ENCODE measurements around the gene MCCC1.
"Not testable (repeated sequence)": the region's sequence is repeated elsewhere in the genome, so short reads cannot be mapped to it uniquely, and the experiment has no call there.

MCCC1 gene

GRCh38 chr3:183099026-183099837 lies at the start of gene MCCC1:
TSS of gene MCCC1 (minus strand) at chr3:183099496. CDS start at chr3:183099440, 56 bp downstream.
- peak; percentile 96 for DNase-seq (ENCODE audit: low read depth)

DNA sequence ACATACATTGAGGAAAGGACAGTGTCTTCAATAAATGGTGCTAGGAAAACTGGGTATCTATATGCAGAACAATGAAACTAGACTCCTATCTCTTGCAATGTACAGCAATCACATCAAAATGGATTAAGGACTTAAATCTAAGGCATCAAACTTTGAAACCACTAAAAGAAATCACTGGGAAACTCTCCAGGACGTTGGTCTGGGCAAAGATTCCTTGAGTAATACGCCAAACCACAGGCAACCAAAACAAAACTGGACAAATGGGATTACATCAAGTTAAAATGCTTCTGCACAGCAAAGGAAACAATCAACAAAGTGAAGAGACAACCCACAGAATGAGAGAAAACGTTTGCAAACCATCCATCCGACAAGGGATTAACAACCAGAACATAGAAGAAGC lies 48.8 kb upstream of the MCCC1 start:
- no peak for DNase-seq (ENCODE audit: low read depth)

- no peak for DNase-seq (ENCODE audit: low read depth)
These were observed 45.1 kb upstream of the MCCC1 start for GRCh38 chr3:183144363-183144762.

- no peak for DNase-seq (ENCODE audit: low read depth)
These were observed 42.9 kb upstream of the MCCC1 start for GRCh38 chr3:183142199-183142598.

DNA sequence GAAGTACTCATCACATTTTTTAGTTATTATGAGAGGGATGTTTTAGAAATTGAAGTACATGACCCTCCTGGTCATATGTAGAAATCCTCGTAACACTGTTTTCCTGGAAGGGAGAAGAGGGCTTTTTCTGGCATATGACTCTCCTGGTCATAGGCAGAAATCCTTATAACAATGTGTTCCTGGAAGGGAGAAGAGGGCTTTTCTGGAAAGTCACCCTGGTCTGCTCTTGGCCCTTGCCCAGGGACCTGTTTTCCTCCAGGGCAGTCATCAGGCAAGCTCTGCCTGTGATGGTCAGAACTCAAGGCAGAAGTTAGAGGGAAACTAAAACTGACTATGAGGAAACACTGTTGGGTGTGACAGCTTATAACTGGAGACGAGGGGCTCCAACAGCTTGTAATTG lies 35.5 kb upstream of the MCCC1 start:
- DNase-seq (ENCODE audit: low read depth), result no peak

DNA sequence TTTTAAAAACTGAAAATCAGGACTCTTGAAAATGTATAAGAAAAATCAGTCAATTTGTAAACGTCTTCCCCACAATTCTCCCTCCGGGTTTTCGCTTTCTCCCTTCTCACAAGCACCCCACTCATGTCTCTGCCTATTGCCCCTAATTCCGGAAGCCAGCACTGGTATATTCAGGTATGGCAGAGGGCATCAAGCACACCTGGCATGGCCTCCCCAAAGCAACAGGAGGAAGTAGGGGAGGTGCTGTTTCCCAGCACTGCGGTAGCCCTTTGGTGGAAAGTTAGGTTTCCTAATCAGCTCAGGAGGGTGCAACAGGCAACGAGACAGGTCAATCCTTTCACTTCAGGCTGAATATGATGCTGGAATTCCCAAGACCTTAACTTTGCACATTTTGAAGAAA lies 33.1 kb upstream of the MCCC1 start:
- no peak for DNase-seq (ENCODE audit: low read depth)

- DNase-seq (ENCODE audit: low read depth), result no peak
These were observed 32.4 kb upstream of the MCCC1 start for GRCh38 chr3:183131735-183132134.

DNA sequence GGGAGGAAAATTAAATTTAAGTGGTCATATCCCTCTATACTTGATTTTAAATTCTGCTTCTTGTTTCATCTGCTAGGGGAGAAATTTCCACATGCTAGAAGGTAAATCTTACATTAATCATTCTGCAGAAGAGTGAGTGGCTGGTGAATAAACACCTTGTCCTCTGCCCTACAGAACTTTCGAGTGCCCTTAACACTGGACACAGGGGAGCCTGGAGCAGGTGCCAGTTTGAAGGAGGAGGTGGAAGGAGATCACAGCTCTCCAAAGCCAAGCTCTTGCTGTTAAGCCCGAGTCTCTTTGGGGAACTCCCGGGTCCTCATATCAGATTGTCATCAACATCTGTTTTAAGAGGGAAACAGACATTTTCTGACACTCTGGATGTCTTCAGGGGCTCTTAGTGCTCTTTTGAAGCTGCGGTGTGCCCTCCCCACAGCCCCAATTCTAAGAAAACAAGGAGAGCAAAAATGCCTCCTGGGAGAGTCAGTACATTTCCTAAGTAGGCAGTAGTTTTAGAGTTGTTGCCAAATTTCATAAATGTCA lies 32.0 kb upstream of the MCCC1 start:
- DNase-seq (ENCODE audit: low read depth), result no peak

DNA sequence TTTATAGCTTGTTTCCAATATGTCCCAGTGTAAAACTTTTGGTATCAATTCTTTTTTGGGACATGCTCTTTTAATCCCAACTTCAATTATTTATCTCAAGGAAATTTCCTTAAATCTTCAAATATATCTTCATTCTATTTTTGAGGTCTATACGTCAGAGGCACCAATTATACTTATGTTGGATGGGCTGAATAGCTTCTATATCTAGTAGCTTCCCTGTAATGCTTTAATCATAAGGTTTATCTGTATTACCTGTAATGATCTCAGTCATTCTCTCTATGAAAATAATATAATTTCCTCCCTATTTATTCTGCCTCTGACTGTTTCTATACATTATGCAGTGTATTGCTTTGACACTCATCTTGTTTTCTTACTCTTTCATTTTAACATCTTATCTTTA lies 29.9 kb upstream of the MCCC1 start:
- DNase-seq (ENCODE audit: low read depth), result no peak

GRCh38 chr3:183128709-183129108 lies 29.4 kb upstream of the MCCC1 start:
- no peak for DNase-seq (ENCODE audit: low read depth)

- no peak for DNase-seq (ENCODE audit: low read depth)
These were observed 24.6 kb upstream of the MCCC1 start for GRCh38 chr3:183123891-183124290.

DNA sequence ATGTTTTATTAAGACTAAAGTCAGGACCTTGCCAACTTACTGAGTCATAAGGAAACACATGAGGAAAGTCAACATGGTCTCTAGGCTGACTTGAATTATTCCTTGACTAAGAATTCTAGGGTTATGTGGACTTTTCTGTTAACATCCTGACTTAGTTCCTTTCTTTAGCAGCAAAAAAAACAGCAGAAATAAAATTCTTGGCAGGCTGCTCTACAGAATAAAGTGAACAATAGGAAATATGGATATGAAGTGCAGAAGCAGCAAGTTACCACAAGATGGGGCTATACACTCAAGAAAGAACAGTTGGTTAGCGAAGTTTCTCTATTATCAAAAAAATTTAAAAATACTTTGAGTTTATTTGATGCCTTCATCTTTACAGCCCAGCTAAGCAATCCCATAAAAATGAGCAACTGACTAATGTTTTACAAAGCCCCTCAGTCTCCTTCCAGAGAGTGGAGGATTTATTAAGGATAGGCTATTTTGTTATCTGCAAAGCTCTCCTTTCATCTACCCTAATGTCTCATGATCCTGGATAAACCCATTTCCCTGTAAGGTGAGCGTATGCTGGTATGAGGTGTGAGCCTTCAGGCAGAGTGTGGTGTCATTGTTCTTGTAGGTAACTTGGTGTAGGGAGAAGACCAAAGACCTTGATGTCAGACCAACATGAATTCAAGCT lies 23.1 kb upstream of the MCCC1 start:
- no peak for DNase-seq (ENCODE audit: low read depth)

GRCh38 chr3:183120538-183121215 lies 21.4 kb upstream of the MCCC1 start:
- DNase-seq (ENCODE audit: low read depth), result no peak

GRCh38 chr3:183117056-183117455 lies 17.8 kb upstream of the MCCC1 start:
- DNase-seq (ENCODE audit: low read depth), result no peak

DNA sequence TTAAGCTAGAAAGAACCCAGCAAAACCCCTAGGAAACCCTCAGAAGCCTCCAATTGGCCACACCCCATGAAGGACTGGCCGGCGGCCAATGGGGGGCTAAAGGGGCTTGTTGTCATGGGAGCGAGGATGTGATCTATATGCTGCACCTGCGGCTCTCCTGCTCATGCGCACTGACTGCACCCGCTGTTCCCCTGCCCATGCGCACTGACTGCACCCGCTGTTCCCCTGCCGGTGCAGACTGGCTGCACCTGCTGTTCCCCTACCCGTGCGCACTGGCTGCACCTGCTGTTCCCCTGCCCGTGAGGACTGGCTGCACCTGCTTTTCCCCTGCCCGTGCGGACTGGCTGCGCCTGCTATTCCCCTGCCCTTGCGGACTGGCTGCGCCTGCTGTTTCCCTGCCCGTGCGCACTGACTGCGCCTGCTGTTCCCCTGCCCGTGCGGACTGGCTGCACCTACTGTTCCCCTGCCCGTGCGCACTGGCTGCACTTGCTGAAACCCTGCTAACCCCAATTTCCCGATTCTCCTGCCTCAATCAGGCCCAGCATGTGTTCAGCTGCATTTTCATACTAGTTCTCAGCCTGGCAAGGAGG lies 16.8 kb upstream of the MCCC1 start:
- peak; percentile 22 for DNase-seq (ENCODE audit: low read depth)

DNA sequence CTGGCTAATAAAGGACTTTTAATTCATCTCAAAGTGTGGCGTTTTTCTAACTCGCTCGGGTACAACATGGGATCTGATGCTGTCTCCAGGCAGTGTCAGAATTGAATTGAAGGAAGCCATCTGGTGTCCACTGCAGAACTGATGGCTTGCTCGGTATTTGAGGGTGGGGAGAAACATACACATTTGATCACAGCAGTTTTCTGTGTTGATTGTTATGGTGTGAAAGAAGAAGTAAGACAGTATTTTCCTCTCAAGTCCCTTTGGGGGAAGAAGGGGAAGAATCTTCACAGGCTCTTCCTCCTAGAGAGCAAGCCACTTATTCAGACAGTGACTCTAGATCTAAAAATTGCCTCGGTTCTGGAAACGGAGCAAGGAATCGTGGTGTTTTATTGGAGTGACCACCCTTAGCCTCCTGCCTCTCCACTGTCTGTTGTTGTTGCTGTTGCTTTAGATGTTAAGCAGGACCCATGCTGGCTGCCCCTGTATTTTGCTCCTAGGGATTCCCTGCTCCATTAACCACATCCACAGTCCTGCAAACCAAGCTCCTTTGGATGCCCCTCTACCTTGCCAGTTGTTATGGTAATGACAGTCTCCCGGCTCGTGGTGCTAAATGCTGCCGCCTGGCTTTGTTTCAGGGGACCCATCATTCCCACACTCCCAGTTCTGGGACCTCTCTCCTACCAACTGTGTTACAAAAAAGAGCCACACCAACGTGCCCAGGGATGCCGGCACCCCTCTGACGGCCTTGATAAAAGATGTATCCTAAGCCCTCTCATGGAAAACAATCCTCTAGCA lies 15.3 kb upstream of the MCCC1 start:
- DNase-seq (ENCODE audit: low read depth), result no peak

DNA sequence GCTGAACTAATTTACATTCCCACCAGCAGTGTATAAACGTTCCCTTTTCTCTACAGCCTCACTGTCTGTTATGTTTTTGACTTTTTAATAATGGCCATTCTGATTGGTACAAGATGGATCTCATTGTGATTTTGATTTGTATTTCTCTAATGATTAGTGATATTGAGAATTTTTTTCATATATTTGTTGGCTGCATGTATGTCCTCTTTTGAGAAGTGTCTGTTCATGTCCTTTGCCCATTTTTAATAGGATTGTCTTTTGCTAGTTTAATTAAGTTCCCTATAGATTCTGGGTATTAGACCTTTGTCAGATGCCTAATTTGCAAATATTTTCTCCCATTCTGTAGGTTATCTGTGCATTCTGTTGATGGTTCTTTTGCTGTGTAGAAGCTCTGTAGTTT lies 10.6 kb upstream of the MCCC1 start:
- DNase-seq (ENCODE audit: low read depth), result not testable (repeated sequence)

DNA sequence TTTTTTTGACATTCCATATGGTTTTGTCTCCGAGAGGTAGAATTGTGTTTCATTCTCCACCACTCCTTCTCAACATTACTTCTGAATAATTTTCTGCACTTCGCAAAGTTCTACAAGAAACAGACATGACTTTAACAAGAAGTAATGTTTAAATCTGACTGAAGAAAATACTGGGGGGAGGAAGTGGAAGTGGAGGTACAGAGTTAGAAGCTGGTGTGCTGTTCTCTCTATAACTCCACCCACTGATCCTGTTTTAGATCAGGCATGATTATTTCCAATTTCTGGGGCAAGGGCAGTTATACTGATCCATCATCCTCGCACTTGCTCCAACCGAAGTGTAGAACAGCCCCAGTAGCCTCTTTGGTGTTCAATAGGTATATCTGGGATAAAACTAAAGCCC lies 9.2 kb upstream of the MCCC1 start:
- DNase-seq (ENCODE audit: low read depth), result no peak

DNA sequence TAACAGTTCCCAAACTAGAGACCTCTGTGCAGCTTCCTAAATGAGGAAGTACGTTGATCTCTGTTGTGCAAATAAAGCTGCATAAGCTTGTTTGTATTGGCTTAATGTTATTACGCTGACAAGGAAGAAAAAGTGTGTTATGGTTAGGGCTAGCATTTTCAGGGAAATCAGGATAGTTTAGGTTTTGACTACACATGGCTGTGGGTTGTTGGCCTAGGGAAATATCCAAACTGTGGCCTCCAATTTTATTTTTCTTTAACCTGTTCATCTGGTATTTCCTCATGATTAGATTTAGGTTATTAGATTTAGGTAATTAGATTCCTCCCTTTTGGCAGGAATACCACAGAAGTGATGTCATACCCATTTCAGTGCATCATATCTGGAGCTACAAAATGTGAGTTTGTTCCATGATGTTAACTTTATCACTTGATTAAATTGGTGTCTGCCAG lies 8.7 kb upstream of the MCCC1 start:
- DNase-seq (ENCODE audit: low read depth), result no peak

DNA sequence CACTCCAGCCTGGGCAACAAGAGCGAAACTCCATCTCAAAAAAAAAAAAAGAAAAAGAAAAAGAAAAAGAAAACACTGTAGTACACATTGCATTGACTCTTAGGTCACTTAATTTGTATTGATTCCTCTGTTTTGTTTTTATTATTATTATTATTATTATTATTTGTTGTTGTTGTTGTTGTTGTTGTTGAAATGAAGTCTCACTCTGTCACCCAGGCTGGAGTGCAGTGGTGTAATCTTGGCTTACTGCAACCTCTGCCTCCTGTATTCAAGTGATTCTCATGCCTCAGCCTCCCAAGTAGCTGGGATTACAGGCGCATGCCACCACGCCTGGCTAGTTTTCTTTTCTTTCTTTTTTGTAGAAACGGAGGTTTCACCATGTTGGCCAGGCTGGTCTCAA lies 8.1 kb upstream of the MCCC1 start:
- not testable (repeated sequence) for DNase-seq (ENCODE audit: low read depth)

GRCh38 chr3:183106635-183107034 lies 7.3 kb upstream of the MCCC1 start:
- no peak for DNase-seq (ENCODE audit: low read depth)

Data from stimulated activated CD4-positive, alpha-beta T cell treated with anti-CD3 and anti-CD28 coated beads, Interleukin-2, amount 100 ng/mL, for 4 hours (primary cell).